ENCODE results near the gene CORIN.
"Not testable (repeated sequence)": the region's sequence is repeated elsewhere in the genome, so short reads cannot be mapped to it uniquely, and the experiment has no call there.

CORIN gene

GRCh38 chr4:47721892-47722575 is 115.8 kb downstream of the CORIN start:
- no peak for DNase-seq (ENCODE audit: low read depth in 2 of 2)

GRCh38 chr4:47721485-47721884 is 116.4 kb downstream of the CORIN start:
- DNase-seq (ENCODE audit: low read depth in 2 of 2), result no peak

GRCh38 chr4:47720787-47721186 is 117.1 kb downstream of the CORIN start:
- no peak for DNase-seq (ENCODE audit: low read depth in 2 of 2)

- DNase-seq (ENCODE audit: low read depth in 2 of 2), result no peak
Measured at GRCh38 chr4:47719576-47719975, 118.3 kb downstream of the CORIN start.

GRCh38 chr4:47718696-47719095 is 119.2 kb downstream of the CORIN start:
- no peak for DNase-seq (ENCODE audit: low read depth in 2 of 2)

- no peak for DNase-seq (ENCODE audit: low read depth in 2 of 2)
Measured at GRCh38 chr4:47717188-47717587, 120.7 kb downstream of the CORIN start.

GRCh38 chr4:47715716-47716416 is 122.0 kb downstream of the CORIN start:
- no peak for DNase-seq (ENCODE audit: low read depth in 2 of 2)

GRCh38 chr4:47714269-47714668 is 123.6 kb downstream of the CORIN start:
- DNase-seq (ENCODE audit: low read depth in 2 of 2), result no peak

- no peak for DNase-seq (ENCODE audit: low read depth in 2 of 2)
Measured at GRCh38 chr4:47713129-47713834, 124.6 kb downstream of the CORIN start.

GRCh38 chr4:47711646-47712045 is 126.2 kb downstream of the CORIN start:
- no peak for DNase-seq (ENCODE audit: low read depth in 2 of 2)

- DNase-seq (ENCODE audit: low read depth in 2 of 2), result no peak
Measured at GRCh38 chr4:47711183-47711582, 126.7 kb downstream of the CORIN start.

GRCh38 chr4:47706352-47706751 is 131.5 kb downstream of the CORIN start:
- not testable (repeated sequence) for DNase-seq (ENCODE audit: low read depth in 2 of 2)

GRCh38 chr4:47705326-47705981 is 132.4 kb downstream of the CORIN start:
- no peak for DNase-seq (ENCODE audit: low read depth in 2 of 2)

- no peak for DNase-seq (ENCODE audit: low read depth in 2 of 2)
Measured at GRCh38 chr4:47704693-47705325, 133.1 kb downstream of the CORIN start.

GRCh38 chr4:47703956-47704355 is 133.9 kb downstream of the CORIN start:
- no peak for DNase-seq (ENCODE audit: low read depth in 2 of 2)

- DNase-seq (ENCODE audit: low read depth in 2 of 2), result no peak
Measured at GRCh38 chr4:47703008-47703407, 134.9 kb downstream of the CORIN start.

GRCh38 chr4:47701286-47701685 is 136.6 kb downstream of the CORIN start:
- no peak for DNase-seq (ENCODE audit: low read depth in 2 of 2)

GRCh38 chr4:47698837-47699236 is 139.0 kb downstream of the CORIN start:
- no peak for DNase-seq (ENCODE audit: low read depth in 2 of 2)

- no peak for DNase-seq (ENCODE audit: low read depth in 2 of 2)
Measured at GRCh38 chr4:47696823-47697222, 141.0 kb downstream of the CORIN start.

GRCh38 chr4:47695260-47695659 is 142.6 kb downstream of the CORIN start:
- DNase-seq (ENCODE audit: low read depth in 2 of 2), result no peak

- DNase-seq (ENCODE audit: low read depth in 2 of 2), result no peak
Measured at GRCh38 chr4:47694322-47694721, 143.5 kb downstream of the CORIN start.

GRCh38 chr4:47692691-47693090 is 145.2 kb downstream of the CORIN start:
- no peak for DNase-seq (ENCODE audit: low read depth in 2 of 2)
